HepG2 (cell line): ENCODE data around the gene PLS1. TPM values are rescaled to one million over a fixed set of nuclear protein-coding genes. Genes with fewer than 3 reads are reported as not detected.
A peak's percentile ranks its signal among the peaks of the same experiment; 100 is the strongest.

ENCODE experiments used
- ATAC-seq: fragments of 200-7000 bp; cut with Tn5 transposase; 3 replicates; pipeline ENCODE4 v1.9.1; 2020; ENCODE audit warnings: mild to moderate bottlenecking, moderate library complexity
- BruUV-seq: library from RNA; stranded (reverse); fragments of 400-500 nt; replicated peaks from 2 replicates; lab custom pipeline; 2021; lab: Mats Ljungman, UMichigan
- CTCF ChIA-PET: fragments of 300-600 bp; formaldehyde crosslinking; extraction: SDS; loops from one replicate; lab custom pipeline; 2021; ENCODE audit warnings: low total read pairs, inconsistent platforms, low intra/inter-chr PET ratio; lab: Yijun Ruan, JAX
- POLR2A ChIA-PET: fragments of 350-600 bp; sonication (Branson Sonifier 250); formaldehyde crosslinking; loops from one replicate; lab custom pipeline; 2020; ENCODE audit warnings: antibody characterized with exemption, inconsistent platforms; lab: Yijun Ruan, JAX
- DNase-seq: peaks from one replicate; pipeline ENCODE4 v3.0.0-alpha.2; 2015; ENCODE audit warnings: low spot score
- FAIRE-seq: peaks from 3 replicates; lab custom pipeline; 2011; peaks lifted over from hg19 to GRCh38; lab: Jason Lieb, UNC
- H2AFZ ChIP-seq: one replicate; pipeline ENCODE4 v1.6.1; 2011; ENCODE audit warnings: low read length, inconsistent platforms
- H3K27ac ChIP-seq: fragments of 300-600 bp; 3 replicates; pipeline ENCODE4 v1.8.0; 2011; ENCODE audit warnings: mixed run types, mild to moderate bottlenecking, mixed read lengths, low read length, inconsistent platforms; ENCODE audit not compliant: insufficient read depth; ENCODE audit errors: extremely low read length
- H3K27me3 ChIP-seq, 2 experiments: fragments of 200-600 bp in 1 of 2; 2 replicates in 1 of 2; 3 replicates in 1 of 2; pipeline versions ENCODE4 v1.6.0 to v1.8.0; 2011; ENCODE audit warnings: low read length in 2 of 2, mild to moderate bottlenecking in 2 of 2, moderate library complexity in 2 of 2, inconsistent platforms in 1 of 2; ENCODE audit not compliant: insufficient read depth in 2 of 2, control insufficient read depth in 1 of 2
- H3K36me3 ChIP-seq, 2 experiments: fragments of 200-600 bp in 1 of 2; replicated peaks in 1 of 2; 2 replicates in 1 of 2; 3 replicates in 1 of 2; pipeline versions ENCODE4 v1.5.1 to v1.8.0; 2011; ENCODE audit warnings: low read length in 2 of 2, inconsistent platforms in 1 of 2; ENCODE audit not compliant: insufficient read depth in 2 of 2, control insufficient read depth in 1 of 2
- H3K4me1 ChIP-seq: 2 replicates; pipeline ENCODE4 v1.5.1; 2012; ENCODE audit warnings: low read length, inconsistent platforms; ENCODE audit not compliant: insufficient read depth
- H3K4me2 ChIP-seq: 2 replicates; pipeline ENCODE4 v1.6.0; 2011; ENCODE audit warnings: low read depth, low read length, inconsistent platforms
- H3K4me3 ChIP-seq, 3 experiments: fragments of 200-600 bp in 1 of 3; sonication (generic), shearing (Covaris generic) in 1 of 3; replicated peaks in 1 of 3; 2 replicates each; pipeline ENCODE4 v1.5.1; 2011 to 2016; ENCODE audit warnings: low read length in 3 of 3, inconsistent platforms in 2 of 3, low read depth in 2 of 3, mild to moderate bottlenecking in 2 of 3, control low read depth in 1 of 3, mixed read lengths in 1 of 3; ENCODE audit not compliant: insufficient read depth in 1 of 3
- H3K79me2 ChIP-seq: one replicate; pipeline ENCODE4 v1.6.1; 2011; ENCODE audit warnings: low read length, inconsistent platforms; ENCODE audit not compliant: insufficient read depth
- H3K9ac ChIP-seq: 2 replicates; pipeline ENCODE4 v1.6.0; 2011; ENCODE audit warnings: mild to moderate bottlenecking, low read depth, low read length, inconsistent platforms; ENCODE audit not compliant: insufficient read depth
- H3K9me3 ChIP-seq: 2 replicates; pipeline ENCODE4 v1.5.1; 2012; ENCODE audit warnings: mild to moderate bottlenecking, low read length
- H4K20me1 ChIP-seq: 2 replicates; pipeline ENCODE4 v1.6.0; 2011; ENCODE audit warnings: inconsistent platforms, mild to moderate bottlenecking, low read length, moderate library complexity; ENCODE audit not compliant: insufficient read depth
- CEBPB ChIP-seq: IDR thresholded peaks from 2 replicates; pipeline ENCODE4 v1.6.1; 2011; ENCODE audit warnings: low read depth, low read length, improper control_type of control experiment, borderline replicate concordance
- CEBPG ChIP-seq: IDR thresholded peaks from 2 replicates; pipeline ENCODE4 v1.6.1; 2016
- IKZF5 ChIP-seq: IDR thresholded peaks from 2 replicates; pipeline ENCODE4 v1.6.1; 2018; ENCODE audit warnings: missing genetic modification reagents, mild to moderate bottlenecking, missing compliant biosample characterization
- ZFAT ChIP-seq: sonication (generic); formaldehyde crosslinking; conservative IDR thresholded peaks from 2 replicates; pipeline ENCODE4 v1.8.1; 2023; ENCODE audit warnings: missing genetic modification reagents, inconsistent platforms
- ZNF777 ChIP-seq: sonication (generic); formaldehyde crosslinking; IDR thresholded peaks from 2 replicates; pipeline ENCODE4 v1.4.0; 2020; ENCODE audit warnings: missing genetic modification reagents
- WGBS: methylation state at CpG from one replicate; pipeline ENCODE4 v1.1.6; 2017; ENCODE audit warnings: low lambda C conversion rate; 5-methylcytosine and 5-hydroxymethylcytosine counted together
- in situ Hi-C: cut with HindIII; loops from 2 replicates; pipeline ENCODE4 v1.10.0; 2017; ENCODE audit warnings: low pct_unique_long_range_greater_than_20kb; ENCODE audit not compliant: extremely low pct_ligation_motif_present
- intact Hi-C: fragments of 100-400 bp; cut with micrococcal nuclease; formaldehyde crosslinking; loops from one replicate; pipeline ENCODE4 v1.10.0; 2022; ENCODE audit not compliant: unreplicated experiment
- polyA plus RNA-seq, 8 experiments: library from polyadenylated mRNA; depleted of rRNA in 3 of 8; stranded (reverse) in 7 of 8; unstranded in 1 of 8; fragments of >200 nt; fragmentation: Illumina TruSeq in 4 of 8; extraction: Trizol in 4 of 8; gene quantifications; 2 replicates each; pipeline versions ENCODE4 v1.2.1 to v1.2.3, GENCODE V29; 2011 to 2016; ENCODE audit warnings: low read depth in 4 of 8, missing spikeins in 1 of 8, mixed read lengths in 1 of 8; ENCODE audit not compliant: insufficient read depth in 1 of 8
- total RNA-seq, 5 experiments: library from RNA; depleted of rRNA; stranded (reverse); fragments of >200 nt; fragmentation: Illumina TruSeq; extraction: Trizol; gene quantifications; 2 replicates each; pipeline ENCODE4 v1.2.3, GENCODE V29; 2016; ENCODE audit warnings: low read depth in 1 of 5
- TF ChIP-seq, protein P1 (sequence below): sonication (generic); formaldehyde crosslinking; conservative IDR thresholded peaks from 2 replicates; pipeline ENCODE4 v1.8.0; 2022; ENCODE audit warnings: low read depth, missing genetic modification reagents

Gene PLS1
- total and polyA plus RNA-seq, 2 of the 13 experiments (the other 11 are each of a cell fraction or from before 2014, with no cell fraction given) = 11.2 to 21.1 TPM

GRCh38 chr3:142706321-142707127 lies 110.3 kb downstream of the PLS1 start:
- no peak for FAIRE-seq
- TF ChIP-seq ZFAT (CRISPR knock-in tag) (no peak), ZNF777 (no peak), CEBPG (CRISPR knock-in tag) (peak; percentile 20; the same call in 1 of the 2 replicates), CEBPB (peak; percentile 81), IKZF5 (CRISPR knock-in tag) (no peak)
- TF ChIP-seq, protein P1, sequence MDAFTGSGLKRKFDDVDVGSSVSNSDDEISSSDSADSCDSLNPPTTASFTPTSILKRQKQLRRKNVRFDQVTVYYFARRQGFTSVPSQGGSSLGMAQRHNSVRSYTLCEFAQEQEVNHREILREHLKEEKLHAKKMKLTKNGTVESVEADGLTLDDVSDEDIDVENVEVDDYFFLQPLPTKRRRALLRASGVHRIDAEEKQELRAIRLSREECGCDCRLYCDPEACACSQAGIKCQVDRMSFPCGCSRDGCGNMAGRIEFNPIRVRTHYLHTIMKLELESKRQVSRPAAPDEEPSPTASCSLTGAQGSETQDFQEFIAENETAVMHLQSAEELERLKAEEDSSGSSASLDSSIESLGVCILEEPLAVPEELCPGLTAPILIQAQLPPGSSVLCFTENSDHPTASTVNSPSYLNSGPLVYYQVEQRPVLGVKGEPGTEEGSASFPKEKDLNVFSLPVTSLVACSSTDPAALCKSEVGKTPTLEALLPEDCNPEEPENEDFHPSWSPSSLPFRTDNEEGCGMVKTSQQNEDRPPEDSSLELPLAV (CRISPR knock-in tag) = no peak
- WGBS = 97% methylated on average over 7 of the region's 7 CpGs
- POLR2A ChIA-PET = no interaction called here
- CTCF ChIA-PET = no interaction called here
- H3K27ac ChIP-seq = no peak overlapping the region
- H3K36me3 ChIP-seq = no peaks in the 10 kb centered on the region
- in situ Hi-C loops (no loop called here), intact Hi-C loops (no loop called here)
- no peaks in the 10 kb centered on the region for H3K27me3 ChIP-seq
- no peaks in the 10 kb centered on the region for H3K4me1 ChIP-seq
- H2AFZ ChIP-seq = no peak overlapping the region
- no peaks in the 10 kb centered on the region for H3K79me2 ChIP-seq
- BruUV-seq = TSS peak; percentile 30
- no peak overlapping the region for H3K4me3 ChIP-seq
- no peaks in the 10 kb centered on the region for H4K20me1 ChIP-seq
- H3K9ac ChIP-seq = no peak overlapping the region
- no peaks in the 10 kb centered on the region for H3K9me3 ChIP-seq
- H3K4me2 ChIP-seq = no peak overlapping the region
- no peak for DNase-seq
- ATAC-seq = no peak
